GM18858 (cell line): ENCODE measurements around the gene RAN.
"Not testable (repeated sequence)": the region's sequence is repeated elsewhere in the genome, so short reads cannot be mapped to it uniquely, and the experiment has no call there.

Experiments used
- ATAC-seq: cut with Tn5 transposase; IDR thresholded peaks from one replicate; pipeline ENCODE4 v1.9.1; 2021; ENCODE audit not compliant: unreplicated experiment

RAN gene

GRCh38 chr12:130871286-130872178 lies at the start of gene RAN:
Gene RAN, plus strand, starts transcription at chr12:130872066. Its CDS starts 528 bp downstream, at chr12:130872594.
- peak; percentile 53 for ATAC-seq

GRCh38 chr12:130825771-130826150 lies 46.1 kb upstream of the RAN start:
- no peak for ATAC-seq

GRCh38 chr12:130826151-130826801 lies 45.6 kb upstream of the RAN start:
- ATAC-seq, result no peak

GRCh38 chr12:130827432-130827831 lies 44.4 kb upstream of the RAN start:
- ATAC-seq, result no peak

GRCh38 chr12:130828895-130829294 lies 43.0 kb upstream of the RAN start:
- ATAC-seq, result no peak

GRCh38 chr12:130829391-130830245 lies 42.2 kb upstream of the RAN start:
- ATAC-seq, result no peak

GRCh38 chr12:130830246-130830551 lies 41.7 kb upstream of the RAN start:
- ATAC-seq, result no peak

GRCh38 chr12:130831246-130831645 lies 40.6 kb upstream of the RAN start:
- ATAC-seq, result no peak

GRCh38 chr12:130831876-130832405 lies 39.9 kb upstream of the RAN start:
- no peak for ATAC-seq

- no peak for ATAC-seq
Observed at GRCh38 chr12:130832561-130833209, 39.2 kb upstream of the RAN start.

GRCh38 chr12:130835011-130835410 lies 36.9 kb upstream of the RAN start:
- no peak for ATAC-seq

- no peak for ATAC-seq
Observed at GRCh38 chr12:130835436-130835835, 36.4 kb upstream of the RAN start.

GRCh38 chr12:130838284-130838950 lies 33.4 kb upstream of the RAN start:
- no peak for ATAC-seq

- ATAC-seq, result peak; percentile 72
Observed at GRCh38 chr12:130838951-130839769, 32.7 kb upstream of the RAN start, which contains the start of gene STX2. Gene STX2, minus strand, starts transcription at chr12:130839250. Its CDS starts 151 bp downstream, at chr12:130839099.

GRCh38 chr12:130839770-130840404 lies 32.0 kb upstream of the RAN start:
- no peak for ATAC-seq

GRCh38 chr12:130846369-130846768 lies 25.5 kb upstream of the RAN start:
- no peak for ATAC-seq

GRCh38 chr12:130847112-130847511 lies 24.8 kb upstream of the RAN start:
- ATAC-seq, result no peak

GRCh38 chr12:130848105-130848504 lies 23.8 kb upstream of the RAN start:
- ATAC-seq, result not testable (repeated sequence)
